T1000 (cell line): ENCODE measurements around the gene POLH.

Source experiments
- DNase-seq: peaks from one replicate; lab custom pipeline; 2025; ENCODE audit warnings: mixed read lengths; lab: John Stamatoyannopoulos, UW

POLH gene

GRCh38 chr6:43606019-43606418 lies 30.0 kb downstream of the POLH start:
- DNase-seq, result no peak

DNA sequence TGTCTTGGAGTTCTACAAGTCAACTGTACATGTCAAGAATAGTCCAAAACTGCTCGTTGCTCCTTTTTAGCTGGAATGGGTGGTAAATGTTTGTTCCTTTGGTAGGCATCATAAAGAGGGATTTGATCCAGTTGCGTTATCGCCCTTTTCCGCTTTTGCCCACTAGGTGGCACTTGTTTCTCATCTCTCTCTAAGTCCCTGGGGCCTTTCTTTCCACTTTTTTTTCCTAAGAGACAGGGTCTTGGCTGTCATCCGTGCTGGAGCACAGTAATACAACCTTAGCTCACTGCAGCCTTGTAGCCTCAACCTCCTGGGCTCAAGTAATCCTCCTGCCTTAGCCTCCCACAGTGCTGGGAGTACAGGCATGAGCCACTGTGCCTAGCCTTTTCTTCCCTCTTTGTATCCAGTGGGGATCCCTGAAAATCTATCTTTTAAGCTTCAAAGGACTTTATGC lies 32.4 kb downstream of the POLH start:
- DNase-seq, result peak; percentile 56

DNA sequence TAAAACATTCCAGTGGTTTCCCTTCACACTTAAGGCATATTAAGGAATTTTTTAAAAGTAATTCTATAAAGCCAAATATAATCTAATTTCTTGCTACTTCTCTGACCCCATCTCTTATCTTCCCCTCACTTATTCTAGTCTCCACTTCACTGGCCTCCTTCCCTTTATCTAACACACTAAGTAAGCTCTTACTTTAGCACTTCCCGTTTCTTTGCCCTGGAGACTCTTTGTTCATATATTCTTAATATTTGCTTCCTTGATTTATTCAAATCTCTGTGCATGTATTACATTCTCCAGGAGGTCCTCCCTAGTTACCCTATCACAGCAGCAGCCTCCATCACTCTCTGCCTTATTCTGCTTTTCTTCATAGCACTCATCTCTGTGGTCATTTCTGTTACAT lies 32.8 kb downstream of the POLH start:
- no peak for DNase-seq

- DNase-seq, result no peak
Observed at GRCh38 chr6:43609402-43609801, 33.4 kb downstream of the POLH start.

- DNase-seq, result no peak
Observed at GRCh38 chr6:43610431-43610830, 34.4 kb downstream of the POLH start.

DNA sequence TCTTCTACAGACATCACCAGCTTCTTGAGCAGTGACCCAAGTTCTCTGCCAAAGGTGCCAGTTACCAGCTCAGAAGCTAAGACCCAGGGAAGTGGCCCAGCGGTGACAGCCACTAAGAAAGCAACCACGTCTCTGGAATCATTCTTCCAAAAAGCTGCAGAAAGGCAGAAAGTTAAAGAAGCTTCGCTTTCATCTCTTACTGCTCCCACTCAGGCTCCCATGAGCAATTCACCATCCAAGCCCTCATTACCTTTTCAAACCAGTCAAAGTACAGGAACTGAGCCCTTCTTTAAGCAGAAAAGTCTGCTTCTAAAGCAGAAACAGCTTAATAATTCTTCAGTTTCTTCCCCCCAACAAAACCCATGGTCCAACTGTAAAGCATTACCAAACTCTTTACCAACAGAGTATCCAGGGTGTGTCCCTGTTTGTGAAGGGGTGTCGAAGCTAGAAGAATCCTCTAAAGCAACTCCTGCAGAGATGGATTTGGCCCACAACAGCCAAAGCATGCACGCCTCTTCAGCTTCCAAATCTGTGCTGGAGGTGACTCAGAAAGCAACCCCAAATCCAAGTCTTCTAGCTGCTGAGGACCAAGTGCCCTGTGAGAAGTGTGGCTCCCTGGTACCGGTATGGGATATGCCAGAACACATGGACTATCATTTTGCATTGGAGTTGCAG lies 37.9 kb downstream of the POLH start:
- no peak for DNase-seq

DNA sequence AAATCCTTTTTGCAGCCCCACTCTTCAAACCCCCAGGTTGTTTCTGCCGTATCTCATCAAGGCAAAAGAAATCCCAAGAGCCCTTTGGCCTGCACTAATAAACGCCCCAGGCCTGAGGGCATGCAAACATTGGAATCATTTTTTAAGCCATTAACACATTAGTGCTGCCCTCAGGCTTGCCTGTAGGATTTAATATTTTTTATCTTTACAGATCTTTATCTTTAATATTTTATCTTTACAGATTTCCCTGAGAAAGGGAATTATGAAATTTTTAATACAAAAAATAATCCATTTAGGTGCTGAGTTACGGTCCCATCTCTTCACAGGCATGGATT lies 38.4 kb downstream of the POLH start:
- no peak for DNase-seq

DNA sequence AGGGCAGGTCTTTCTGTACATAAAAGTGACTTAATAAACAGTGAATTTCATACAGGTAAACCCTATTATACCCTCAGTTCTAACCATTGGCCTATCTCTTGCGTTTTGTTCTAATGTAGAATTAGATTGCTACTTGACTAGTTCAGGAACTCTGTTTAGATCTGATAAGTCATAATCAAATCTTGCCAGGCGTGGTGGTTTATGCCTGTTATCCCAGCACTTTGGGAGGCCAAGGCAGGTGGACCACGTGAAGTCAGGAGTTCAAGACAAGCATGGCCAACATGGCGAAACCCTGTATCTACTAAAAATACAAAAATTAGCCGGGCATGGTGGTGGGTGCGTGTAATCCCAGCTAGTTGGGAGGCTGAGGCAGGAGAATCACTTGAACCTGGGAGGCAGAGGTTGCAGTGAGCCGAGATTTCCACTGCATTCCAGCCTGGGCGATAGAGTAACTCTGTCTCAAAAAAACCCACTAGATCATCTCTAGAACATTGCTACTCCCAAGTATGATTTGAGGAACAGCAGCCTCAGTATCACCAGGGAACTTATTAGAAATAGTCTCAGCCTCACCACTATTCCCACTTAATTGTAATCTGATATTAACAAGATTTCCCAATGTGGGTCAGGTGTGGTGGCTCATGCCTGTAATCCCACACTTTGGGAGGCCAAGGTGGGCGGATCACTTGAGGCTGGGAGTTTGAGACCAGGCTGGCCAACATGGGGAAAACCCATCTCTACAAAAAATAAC lies 40.9 kb downstream of the POLH start:
- no peak for DNase-seq

DNA sequence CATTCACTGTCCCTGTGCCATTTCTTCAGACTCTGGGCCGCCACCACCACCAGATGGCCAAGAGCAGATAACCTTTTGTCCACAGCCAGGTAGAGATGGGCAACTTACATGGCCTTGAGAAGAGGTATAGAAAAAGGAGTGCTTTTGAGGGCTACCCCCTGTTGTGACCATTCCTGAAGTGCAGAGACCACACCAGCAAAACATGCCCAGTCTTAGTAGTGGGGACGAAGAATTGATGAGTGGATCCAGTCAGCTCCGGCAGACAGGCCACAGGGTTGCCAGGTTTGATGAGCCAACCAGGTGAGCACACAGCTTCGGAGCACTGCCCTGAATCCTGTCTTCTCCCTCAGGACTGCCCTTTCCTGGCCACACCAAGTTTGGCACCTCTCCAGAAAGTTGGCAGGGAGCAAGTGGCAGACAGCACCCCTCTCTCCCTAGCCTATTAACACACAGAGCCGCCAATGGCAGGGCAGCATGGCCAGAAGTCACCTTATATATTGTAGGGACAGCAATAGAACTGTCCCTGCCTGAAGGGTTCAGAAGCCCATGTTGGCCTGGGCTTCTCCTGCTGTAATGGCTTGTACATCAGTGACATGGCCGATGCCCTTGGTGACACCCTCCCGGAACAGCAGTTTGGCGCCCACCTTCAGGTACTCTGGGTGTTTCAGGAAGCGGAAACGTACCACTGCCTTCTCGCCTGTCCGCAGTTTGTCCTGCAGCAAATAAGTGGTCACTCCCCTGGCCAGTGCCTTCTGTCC lies 45.3 kb downstream of the POLH start:
- no peak for DNase-seq

DNA sequence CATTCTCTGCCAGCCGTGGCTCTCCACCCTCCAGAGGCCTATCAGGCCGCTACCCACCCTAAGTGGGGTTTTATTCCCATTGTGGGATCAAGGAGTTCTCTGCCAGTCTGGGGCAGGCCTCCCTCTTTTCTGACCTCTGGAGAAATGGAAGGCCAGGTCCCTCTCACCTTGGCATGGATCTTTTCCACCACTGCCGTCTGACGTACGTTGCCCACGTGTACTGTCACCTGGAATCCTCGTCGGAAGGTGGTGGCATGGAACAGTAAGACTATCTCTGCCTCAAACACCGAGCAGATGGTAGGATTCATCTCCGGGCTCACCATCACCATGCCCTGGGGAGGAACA lies 45.8 kb downstream of the POLH start:
- no peak for DNase-seq

- no peak for DNase-seq
Observed at GRCh38 chr6:43622541-43622940, 46.6 kb downstream of the POLH start.

DNA sequence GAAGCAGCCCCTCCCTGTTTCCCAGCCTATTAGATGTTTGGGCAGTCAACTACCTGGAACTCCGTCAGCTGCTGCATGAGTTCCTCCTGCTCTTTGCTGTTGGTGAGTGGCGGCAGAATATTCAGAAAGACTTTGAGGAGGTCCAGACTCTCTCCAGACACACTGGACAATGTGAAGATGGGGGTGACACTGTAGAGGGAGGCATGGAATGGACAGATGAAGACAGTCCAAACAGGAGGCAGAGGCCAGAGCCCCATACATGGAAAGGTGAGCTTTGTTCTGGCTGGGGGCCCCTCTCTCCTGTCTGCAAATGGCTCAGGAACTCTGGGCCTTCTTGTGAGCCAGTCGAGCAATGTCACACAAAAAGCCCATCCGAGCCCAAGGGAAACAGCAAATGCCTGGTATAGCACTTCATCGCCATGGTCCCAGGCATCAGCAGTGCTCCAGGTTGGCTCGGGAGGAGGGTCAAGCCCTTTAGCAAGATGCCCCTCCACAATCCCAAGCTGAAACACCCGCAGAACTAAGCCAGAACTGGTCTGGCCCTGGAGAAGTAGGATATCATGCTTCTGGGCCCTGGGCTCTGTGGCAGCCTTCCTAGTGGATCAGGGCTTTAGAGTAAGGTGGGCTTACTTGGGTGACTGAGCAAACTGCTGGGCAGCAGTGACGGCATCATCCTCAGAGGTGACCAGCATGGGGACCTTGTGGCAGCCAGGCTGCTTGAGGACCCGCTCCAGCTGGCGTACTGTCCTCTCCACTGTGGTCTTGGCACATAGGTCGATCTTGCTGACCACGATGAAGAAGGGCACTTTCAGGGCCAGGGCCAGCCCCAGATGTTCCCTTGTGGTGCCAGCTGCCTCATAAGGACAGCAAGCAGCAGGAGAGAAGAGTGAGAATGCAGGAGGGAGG lies 48.1 kb downstream of the POLH start:
- no peak for DNase-seq

GRCh38 chr6:43624786-43625288 lies 48.9 kb downstream of the POLH start:
- DNase-seq, result no peak

DNA sequence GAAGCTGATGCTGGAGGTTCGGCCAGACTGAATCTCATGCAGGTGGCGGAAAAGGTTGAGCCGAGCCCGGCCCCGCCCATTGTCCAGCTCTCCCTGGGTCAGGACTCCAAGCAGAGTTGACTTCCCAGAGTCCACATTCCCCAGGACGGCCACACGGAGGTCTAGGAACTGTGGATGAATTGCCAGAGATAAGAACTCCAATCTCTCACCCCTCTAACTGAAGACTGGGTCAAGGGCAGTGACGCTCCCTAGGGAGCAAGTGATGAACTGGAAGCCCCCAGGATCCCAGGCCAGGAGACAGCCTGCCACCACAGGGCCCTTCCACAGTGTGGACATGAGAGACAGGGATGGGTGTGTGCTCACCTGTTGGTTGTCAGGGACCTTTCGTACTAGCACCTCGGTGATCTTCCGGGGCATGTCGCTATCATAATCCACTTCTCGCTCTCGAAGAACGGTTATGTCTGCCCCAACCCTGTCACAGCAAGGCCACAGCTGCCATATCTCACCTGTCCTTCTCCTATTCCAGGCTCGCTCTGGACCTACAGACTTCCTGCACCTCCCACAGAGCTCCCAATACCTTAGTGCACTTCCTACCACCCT lies 49.5 kb downstream of the POLH start:
- DNase-seq, result no peak

GRCh38 chr6:43627008-43627825 lies 51.2 kb downstream of the POLH start:
- peak; percentile 66 for DNase-seq

DNA sequence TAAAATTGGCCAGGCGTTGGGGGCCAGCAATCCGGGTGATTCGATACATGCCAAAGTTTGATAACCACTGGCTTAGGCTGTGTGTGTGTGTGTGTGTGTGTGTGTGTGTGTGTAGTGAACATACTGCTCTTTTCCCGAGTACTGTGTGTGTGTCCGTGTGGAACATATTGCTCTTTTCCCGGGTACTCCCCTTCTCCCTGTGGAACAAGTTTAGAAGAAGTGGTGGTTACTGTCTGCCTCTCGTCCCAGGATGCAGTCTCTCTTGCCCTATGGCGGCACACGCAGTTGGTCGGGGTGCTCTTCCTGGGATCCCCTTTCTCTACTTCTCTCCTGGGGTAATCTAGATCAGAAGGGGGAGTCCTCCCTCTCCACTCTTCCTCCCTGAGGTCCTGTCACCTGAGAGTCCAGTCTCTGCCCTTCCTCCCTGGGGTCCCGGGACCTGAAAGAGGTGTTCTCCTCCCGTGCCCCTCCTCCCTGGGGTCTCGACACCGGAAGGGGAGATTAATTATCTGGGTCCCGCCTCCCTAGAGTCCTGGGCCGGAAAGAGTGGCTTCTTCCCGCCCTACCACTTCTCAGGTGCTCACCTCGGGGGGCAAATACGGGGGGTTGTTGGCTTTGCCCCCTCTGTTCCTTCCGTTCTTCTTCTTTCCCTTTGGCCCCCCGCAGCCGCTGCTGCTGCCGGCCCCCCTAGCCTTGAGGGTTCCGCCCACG lies 52.6 kb downstream of the POLH start:
- peak; percentile 20 for DNase-seq

- peak; percentile 98 for DNase-seq
Observed at GRCh38 chr6:43629104-43629504, 53.1 kb downstream of the POLH start, which contains the start of gene GTPBP2. Gene GTPBP2, minus strand, starts transcription at chr6:43629264. Its CDS starts 102 bp downstream, at chr6:43629162.

DNA sequence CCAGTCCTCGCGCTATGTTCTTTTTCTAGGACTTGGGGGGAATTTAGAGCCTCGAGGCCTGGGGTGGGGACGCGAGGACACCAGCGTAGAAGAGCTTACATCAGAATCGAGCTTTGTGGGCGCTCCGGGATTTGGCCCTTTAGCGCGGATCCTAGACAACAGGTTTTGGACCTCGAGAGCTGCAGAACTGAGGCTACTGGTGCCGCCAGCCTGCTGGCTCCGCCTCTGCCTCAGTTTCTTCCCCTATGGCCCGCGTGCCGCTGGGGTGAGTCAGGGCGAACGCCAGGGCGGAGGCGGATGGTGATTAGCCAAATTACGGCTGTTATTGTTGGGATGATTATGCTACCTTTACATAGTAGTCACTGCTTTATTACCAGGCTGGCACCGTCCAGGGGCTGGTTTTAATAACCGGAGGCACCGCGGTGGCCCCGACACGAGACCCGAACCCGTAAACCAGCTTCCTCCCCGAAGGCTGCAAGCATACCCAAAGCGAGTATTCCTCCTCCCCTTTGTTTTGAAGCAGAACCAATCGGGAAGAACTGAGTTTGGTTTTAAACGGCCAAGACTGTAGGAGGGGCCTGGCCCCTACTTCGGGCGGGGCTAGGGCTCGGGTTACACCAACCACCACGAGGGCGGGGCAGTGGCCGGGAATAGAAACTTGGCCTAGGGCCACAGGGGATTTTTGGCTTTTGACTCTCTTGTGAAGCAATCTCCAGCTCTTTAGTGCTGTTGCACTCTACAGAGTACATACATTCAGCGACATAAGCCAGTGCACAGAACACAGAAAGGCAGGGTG lies 53.7 kb downstream of the POLH start:
- DNase-seq, result peak; percentile 94
